B cell (primary cell): Measurements from ENCODE around the gene TP53BP1. TPM values are rescaled to one million over a fixed set of nuclear protein-coding genes. Genes with fewer than 3 reads are reported as not detected.

Experiments used
- ATAC-seq: fragments of 200-7000 bp; cut with Tn5 transposase; one replicate; pipeline ENCODE4 v1.10.0; 2021; ENCODE audit warnings: low read depth, mild to moderate bottlenecking, moderate number of reproducible peaks, moderate library complexity
- CTCF ChIA-PET: fragments of 350-600 bp; sonication (Branson Sonifier 250); formaldehyde crosslinking; loops from one replicate; lab custom pipeline; 2021; ENCODE audit warnings: antibody characterized with exemption, inconsistent platforms; lab: Charles Lee
- POLR2A ChIA-PET: fragments of 350-600 bp; sonication (Branson Sonifier 250); formaldehyde crosslinking; loops from one replicate; lab custom pipeline; 2021; ENCODE audit warnings: antibody characterized with exemption; lab: Charles Lee
- DNase-seq: peaks from one replicate; pipeline ENCODE4 v3.0.0; 2013
- H2AFZ ChIP-seq: 2 replicates; pipeline ENCODE4 v1.6.1; 2012; ENCODE audit warnings: mild to moderate bottlenecking, low read depth, low read length; ENCODE audit not compliant: insufficient read depth, poor library complexity, severe bottlenecking
- H3K27ac ChIP-seq, 2 donors: 1 replicate in 1 of 2; 2 replicates in 1 of 2; pipeline ENCODE4 v1.5.1; 2012 to 2013; ENCODE audit warnings: low read length in 2 of 2, mild to moderate bottlenecking in 2 of 2, moderate library complexity in 1 of 2
- H3K27me3 ChIP-seq, 4 experiments: fragments of 200-600 bp in 1 of 4; sonication (generic) in 1 of 4; replicated peaks in 1 of 4; 1 replicate in 2 of 4; 2 replicates in 2 of 4; pipeline versions ENCODE4 v1.6.1 to v1.7.0; 2013 to 2016; ENCODE audit warnings: low read length in 3 of 4, mild to moderate bottlenecking in 2 of 4, mixed read lengths in 1 of 4, moderate library complexity in 1 of 4; ENCODE audit not compliant: insufficient read depth in 4 of 4, control insufficient read depth in 3 of 4; ENCODE audit errors: control extremely low read depth in 1 of 4
- H3K36me3 ChIP-seq, 2 experiments: replicated peaks in 1 of 2; 1 replicate in 1 of 2; 2 replicates in 1 of 2; pipeline versions ENCODE4 v1.6.1 to v1.7.1; 2013; ENCODE audit warnings: low read length in 1 of 2; ENCODE audit not compliant: insufficient read depth in 2 of 2, control insufficient read depth in 1 of 2; ENCODE audit errors: control extremely low read depth in 1 of 2, extremely low read depth in 1 of 2
- H3K4me1 ChIP-seq, 2 donors: fragments of 200-600 bp in 1 of 2; sonication (generic) in 1 of 2; 1 replicate in 1 of 2; 2 replicates in 1 of 2; pipeline versions ENCODE4 v1.5.1 to v1.6.1; 2013 to 2017; ENCODE audit warnings: low read length in 2 of 2; ENCODE audit not compliant: control insufficient read depth in 2 of 2, insufficient read depth in 2 of 2
- H3K4me2 ChIP-seq: replicated peaks from 2 replicates; pipeline ENCODE3; 2012; ENCODE audit warnings: mild to moderate bottlenecking, low read depth, low read length; ENCODE audit not compliant: poor library complexity, severe bottlenecking
- H3K4me3 ChIP-seq, 5 experiments: fragments of 200-600 bp in 1 of 5; sonication (generic) in 1 of 5; 1 replicate in 3 of 5; 2 replicates in 2 of 5; pipeline versions ENCODE4 v1.5.1 to v1.7.0; 2011 to 2016; ENCODE audit warnings: low read length in 4 of 5, mild to moderate bottlenecking in 4 of 5, low read depth in 2 of 5, control low read depth in 1 of 5, moderate library complexity in 1 of 5; ENCODE audit not compliant: insufficient read depth in 1 of 5; ENCODE audit errors: control extremely low read depth in 1 of 5, extremely low read depth in 1 of 5
- H3K79me2 ChIP-seq: fragments of 200-600 bp; sonication (generic); one replicate; pipeline ENCODE4 v1.6.0; 2016; ENCODE audit warnings: low read length; ENCODE audit not compliant: control insufficient read depth, insufficient read depth
- H3K9ac ChIP-seq: fragments of 200-600 bp; sonication (generic); 2 replicates; pipeline ENCODE4 v1.6.1; 2017; ENCODE audit warnings: mild to moderate bottlenecking, low read length, moderate library complexity
- H3K9me3 ChIP-seq, 3 donors: one replicate each; pipeline versions ENCODE4 v1.6.1 to v1.7.1; 2013; ENCODE audit warnings: low read length in 2 of 3; ENCODE audit not compliant: control insufficient read depth in 2 of 3, insufficient read depth in 1 of 3; ENCODE audit errors: control extremely low read depth in 1 of 3
- H4K20me1 ChIP-seq: 2 replicates; pipeline ENCODE4 v1.6.0; 2012; ENCODE audit warnings: mild to moderate bottlenecking, low read length; ENCODE audit not compliant: insufficient read depth, control insufficient read depth, poor library complexity, severe bottlenecking
- H3K27ac Mint-ChIP-seq: one replicate; pipeline ENCODE4 v1.8.0; 2021; ENCODE audit warnings: mixed read lengths
- H3K27me3 Mint-ChIP-seq: one replicate; pipeline ENCODE4 v1.8.0; 2021; ENCODE audit warnings: mixed read lengths
- H3K4me1 Mint-ChIP-seq: one replicate; pipeline ENCODE4 v1.8.0; 2021; ENCODE audit warnings: mixed read lengths
- H3K4me3 Mint-ChIP-seq: one replicate; pipeline ENCODE4 v1.8.0; 2021; ENCODE audit warnings: mixed read lengths
- H3K9me3 Mint-ChIP-seq: one replicate; pipeline ENCODE4 v1.8.0; 2022; ENCODE audit warnings: mixed read lengths; ENCODE audit not compliant: insufficient read depth
- CTCF ChIP-seq: fragments of 200-600 bp; IDR thresholded peaks from one replicate; pipeline ENCODE4 v1.8.0; 2022; ENCODE audit warnings: antibody characterized with exemption, mild to moderate bottlenecking
- EZH2 ChIP-seq: IDR thresholded peaks from 2 replicates; pipeline ENCODE4 v1.6.1; 2012; ENCODE audit warnings: borderline replicate concordance, low read depth, mild to moderate bottlenecking, moderate library complexity, low read length; ENCODE audit not compliant: insufficient read depth, poor library complexity, severe bottlenecking
- WGBS: methylation state at CpG from one replicate; pipeline ENCODE4 v1.1.5; 2013; ENCODE audit warnings: missing lambda C conversion rate; ENCODE audit not compliant: insufficient coverage; 5-methylcytosine and 5-hydroxymethylcytosine counted together
- intact Hi-C: fragments of 100-400 bp; cut with micrococcal nuclease; formaldehyde crosslinking; loops from one replicate; pipeline ENCODE4 v1.10.0; 2022
- polyA plus RNA-seq: library from polyadenylated mRNA; depleted of rRNA; stranded (reverse); fragments of >200 nt; gene quantifications from 2 replicates; pipeline ENCODE4 v1.2.3, GENCODE V29; 2012
- total RNA-seq, 2 donors: library from RNA; stranded (reverse); fragments of 120-200 nt in 1 of 2; gene quantifications; 1 replicate in 1 of 2; 2 replicates in 1 of 2; pipeline versions ENCODE4 v1.2.3 to v1.2.4, GENCODE V29; 2013 to 2022

The TP53BP1 gene
- total and polyA plus RNA-seq, 2 donors (not counting 1 experiment from before 2014, with no cell fraction given): 13.1 to 70.5 TPM

DNA sequence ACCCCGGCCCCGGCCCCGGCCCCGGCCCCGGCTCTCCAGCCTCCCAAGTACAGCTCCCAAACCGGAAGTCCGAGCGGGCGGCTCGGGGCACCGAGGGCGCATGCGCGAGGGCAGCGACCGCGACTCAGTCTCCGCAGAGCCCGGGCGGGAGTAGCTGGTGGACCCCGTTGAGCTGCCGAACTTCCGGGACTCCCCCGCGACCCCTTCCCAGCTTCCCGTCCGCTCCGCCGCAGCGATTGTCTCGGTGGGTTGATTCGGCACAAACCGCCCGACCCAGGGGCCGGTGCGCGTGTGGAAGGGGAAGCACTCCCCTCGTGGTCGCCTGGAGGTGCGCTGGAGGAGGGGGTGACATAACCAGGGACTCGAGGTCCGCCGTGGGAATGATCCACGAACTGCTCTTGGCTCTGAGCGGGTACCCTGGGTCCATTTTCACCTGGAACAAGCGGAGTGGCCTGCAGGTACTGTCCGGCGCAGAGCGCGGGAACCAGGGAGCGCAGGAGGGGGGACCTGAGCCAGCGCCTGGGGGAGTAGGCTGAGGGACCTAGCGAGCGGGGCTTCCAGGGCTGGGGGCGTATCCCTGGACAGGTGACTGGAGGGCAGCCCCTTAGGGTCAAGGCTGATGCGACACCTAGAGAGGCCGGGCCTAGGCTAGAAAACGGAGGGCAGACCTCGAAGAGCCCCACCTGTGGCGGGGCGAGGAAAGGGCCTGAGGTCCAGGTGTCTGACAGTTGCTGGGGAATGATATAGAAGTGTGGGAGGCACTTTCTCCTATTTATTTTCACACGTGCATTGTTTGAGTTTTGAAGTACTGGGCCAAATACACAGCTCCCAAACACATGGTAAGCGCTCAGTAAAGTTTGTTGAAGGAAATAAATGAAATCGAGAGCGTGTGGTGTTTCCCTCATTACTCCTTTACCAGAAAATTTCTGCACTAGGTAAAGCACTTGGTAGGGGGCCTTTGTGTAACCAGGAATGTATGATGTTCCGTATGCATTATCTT, 121.7 kb downstream of the TP53BP1 start, which contains the start of the genes TUBGCP4 and ZSCAN29:
TSS of gene TUBGCP4 (plus strand) at position 127 of the 1,000 bp plus-strand sequence. CDS start at position 381, 254 bp downstream.
TSS of gene ZSCAN29 (minus strand) at position 69 of the 1,000 bp plus-strand sequence. CDS start 1,130 bp downstream, outside the sequence.
- peak within 1 kb of the TSS; percentile 94 for H3K4me3 Mint-ChIP-seq
- Histone ChIP-seq H3K36me3 (peaks cover 0 to 7% of the 10 kb centered on the region in 2 experiments), H3K9ac (peak within 1 kb of the TSS; percentile 84), H3K27me3 (no peaks in the 10 kb centered on the region), H3K79me2 (peaks cover 62% of the 10 kb centered on the region), H3K27ac (peak within 1 kb of the TSS; percentile 43 to 79), H4K20me1 (no peaks in the 10 kb centered on the region), H2AFZ (peak within 1 kb of the TSS; percentile 92), H3K4me2 (peak within 1 kb of the TSS; percentile 89), H3K4me3 (peak within 1 kb of the TSS; percentile 65 to 94 (median 83)), H3K9me3 (peaks cover 0 to 7% (median 0%) of the 10 kb centered on the region in 3 donors), H3K4me1 (peaks cover 31 to 33% of the 10 kb centered on the region in 2 donors)
- H3K27ac Mint-ChIP-seq: peak within 1 kb of the TSS; percentile 92
- WGBS: under 1% methylated on average over 58 of the region's 66 CpGs
- peak; percentile 81 for ATAC-seq
- ChIA-PET CTCF (interaction anchor here (0.6 to 2.4 kb wide), 6 partner anchors 9 to 146 kb away, joined by 3 to 11 read pairs (median 4); no protein-coding TSS in a partner anchor), POLR2A (no interaction called here)
- H3K9me3 Mint-ChIP-seq: no peaks in the 10 kb centered on the region
- DNase-seq: peak; percentile 87
- H3K4me1 Mint-ChIP-seq: peaks cover 58% of the 10 kb centered on the region
- intact Hi-C loops: loop anchor here (2.0 to 5.0 kb wide), 3 partner anchors 40 to 141 kb away; partner anchors contain the start of genes LCMT2 and TP53BP1
- H3K27me3 Mint-ChIP-seq: no peaks in the 10 kb centered on the region
- peak; percentile 48 for TF ChIP-seq CTCF
- TF ChIP-seq EZH2: no peak
